Fibroblast of skin of back (primary cell): ENCODE measurements around the gene TTC21A. TPM values are rescaled to one million over a fixed set of nuclear protein-coding genes. Genes with fewer than 3 reads are reported as not detected.
"Not testable (repeated sequence)": the region's sequence is repeated elsewhere in the genome, so short reads cannot be mapped to it uniquely, and the experiment has no call there.

ENCODE experiments used
- DNase-seq: peaks from one replicate; pipeline ENCODE4 v3.0.0-alpha.2; 2013
- polyA plus RNA-seq, 2 experiments: library from polyadenylated mRNA; unstranded; fragments of 120-200 nt; gene quantifications; one replicate each; pipeline ENCODE4 v1.2.1, GENCODE V29; 2013; ENCODE audit not compliant: insufficient read length in 2 of 2

The TTC21A gene
- polyA plus RNA-seq (2013, experiment 1 of 2; ENCODE audit: insufficient read length), result 2.2 TPM
- polyA plus RNA-seq (2013, experiment 2 of 2; ENCODE audit: insufficient read length), result 3.4 TPM

- DNase-seq, result peak; percentile 90
Observed at GRCh38 chr3:39107388-39108199, at the start of gene TTC21A, which contains the start of gene GORASP1. Gene TTC21A (plus strand): TSS chr3:39107680. CDS start chr3:39107838, 158 bp downstream. Gene GORASP1 (minus strand): TSS chr3:39107627. CDS start chr3:39107541, 86 bp downstream.

- DNase-seq, result not testable (repeated sequence)
Observed at GRCh38 chr3:39061228-39061627, 46.3 kb upstream of the TTC21A start.

- no peak for DNase-seq
Observed at GRCh38 chr3:39062180-39062579, 45.3 kb upstream of the TTC21A start.

- DNase-seq, result no peak
Observed at GRCh38 chr3:39063143-39063542, 44.3 kb upstream of the TTC21A start.

- peak; percentile 74 for DNase-seq
Observed at GRCh38 chr3:39064646-39065045, 42.8 kb upstream of the TTC21A start.

GRCh38 chr3:39065197-39065596, 42.3 kb upstream of the TTC21A start:
- DNase-seq, result peak; percentile 62

- DNase-seq, result no peak
Observed at GRCh38 chr3:39067286-39067685, 40.2 kb upstream of the TTC21A start.

GRCh38 chr3:39068556-39068955, 38.9 kb upstream of the TTC21A start:
- no peak for DNase-seq

GRCh38 chr3:39075910-39076309, 31.6 kb upstream of the TTC21A start:
- no peak for DNase-seq

- no peak for DNase-seq
Observed at GRCh38 chr3:39079530-39079929, 27.9 kb upstream of the TTC21A start.

- no peak for DNase-seq
Observed at GRCh38 chr3:39080026-39080425, 27.5 kb upstream of the TTC21A start.

- DNase-seq, result no peak
Observed at GRCh38 chr3:39082666-39083313, 24.7 kb upstream of the TTC21A start.

GRCh38 chr3:39086144-39086543, 21.3 kb upstream of the TTC21A start:
- no peak for DNase-seq

- DNase-seq, result no peak
Observed at GRCh38 chr3:39088456-39088855, 19.0 kb upstream of the TTC21A start.

- no peak for DNase-seq
Observed at GRCh38 chr3:39088889-39089288, 18.6 kb upstream of the TTC21A start.

- DNase-seq, result no peak
Observed at GRCh38 chr3:39090922-39091321, 16.6 kb upstream of the TTC21A start.

- no peak for DNase-seq
Observed at GRCh38 chr3:39094851-39095677, 12.4 kb upstream of the TTC21A start.

- no peak for DNase-seq
Observed at GRCh38 chr3:39095778-39096177, 11.7 kb upstream of the TTC21A start.

GRCh38 chr3:39096775-39097174, 10.7 kb upstream of the TTC21A start:
- DNase-seq, result no peak

- no peak for DNase-seq
Observed at GRCh38 chr3:39097716-39098472, 9.6 kb upstream of the TTC21A start.

GRCh38 chr3:39098473-39099000, 8.9 kb upstream of the TTC21A start:
- no peak for DNase-seq

- DNase-seq, result no peak
Observed at GRCh38 chr3:39099242-39099641, 8.2 kb upstream of the TTC21A start.
